Prostate gland (tissue), 2 donors: Measurements from ENCODE around the gene COL9A3. TPM values are rescaled to one million over a fixed set of nuclear protein-coding genes. Genes with fewer than 3 reads are reported as not detected.

Experiments used
- DNase-seq: peaks from one replicate; pipeline ENCODE4 v3.0.0-alpha.2; 2019; ENCODE audit warnings: low spot score
- H3K27ac ChIP-seq, 2 donors: fragments of 200-600 bp; sonication (generic); 2 replicates each; pipeline ENCODE4 v1.5.1; 2017 to 2019
- H3K27me3 ChIP-seq: fragments of 200-600 bp; sonication (generic); replicated peaks from 2 replicates; pipeline ENCODE4 v1.5.1; 2019; ENCODE audit not compliant: insufficient read depth
- H3K36me3 ChIP-seq, 2 donors: fragments of 200-600 bp; sonication (generic); 1 replicate in 1 of 2; 2 replicates in 1 of 2; pipeline versions ENCODE4 v1.5.1 to v1.8.1; 2017 to 2019
- H3K4me1 ChIP-seq: fragments of 200-600 bp; sonication (generic); replicated peaks from 2 replicates; pipeline ENCODE4 v1.5.1; 2019
- H3K4me3 ChIP-seq, 2 donors: fragments of 200-600 bp; sonication (generic); 2 replicates each; pipeline ENCODE4 v1.5.1; 2017 to 2019
- H3K9me3 ChIP-seq: fragments of 200-600 bp; sonication (generic); 2 replicates; pipeline ENCODE4 v1.5.1; 2017
- POLR2A ChIP-seq: fragments of 450-650 bp; IDR thresholded peaks from one replicate; pipeline ENCODE4 v1.6.1; 2016; ENCODE audit warnings: antibody characterized with exemption, mild to moderate bottlenecking
- POLR2AphosphoS5 ChIP-seq: sonication (generic); formaldehyde crosslinking; IDR thresholded peaks from one replicate; pipeline ENCODE4 v1.6.1; 2017; ENCODE audit warnings: antibody characterized with exemption
- WGBS: methylation state at CpG from one replicate; pipeline ENCODE4 v1.1.5; 2018; 5-methylcytosine and 5-hydroxymethylcytosine counted together
- intact Hi-C: fragments of 100-400 bp; cut with DNase I; formaldehyde crosslinking; loops from one replicate; pipeline ENCODE4 v1.14.2; 2022
- total RNA-seq, 2 donors: library from RNA; depleted of rRNA; stranded (reverse); fragments of >200 nt; gene quantifications; one replicate each; pipeline ENCODE4 v1.1.0, GENCODE V29; 2016
- TF ChIP-seq, protein P1 (sequence below), 4 experiments: fragments of 200-600 bp in 2 of 4; fragments of 450-650 bp in 2 of 4; sonication (generic) in 2 of 4; IDR thresholded peaks; 1 replicate in 3 of 4; 2 replicates in 1 of 4; pipeline ENCODE4 v1.5.1; 2016 to 2019; ENCODE audit warnings: antibody characterized with exemption in 4 of 4, mild to moderate bottlenecking in 2 of 4, moderate library complexity in 2 of 4

COL9A3 gene
- total RNA-seq, 2 donors from 2014 or later = 5.8 to 6.5 TPM

DNA sequence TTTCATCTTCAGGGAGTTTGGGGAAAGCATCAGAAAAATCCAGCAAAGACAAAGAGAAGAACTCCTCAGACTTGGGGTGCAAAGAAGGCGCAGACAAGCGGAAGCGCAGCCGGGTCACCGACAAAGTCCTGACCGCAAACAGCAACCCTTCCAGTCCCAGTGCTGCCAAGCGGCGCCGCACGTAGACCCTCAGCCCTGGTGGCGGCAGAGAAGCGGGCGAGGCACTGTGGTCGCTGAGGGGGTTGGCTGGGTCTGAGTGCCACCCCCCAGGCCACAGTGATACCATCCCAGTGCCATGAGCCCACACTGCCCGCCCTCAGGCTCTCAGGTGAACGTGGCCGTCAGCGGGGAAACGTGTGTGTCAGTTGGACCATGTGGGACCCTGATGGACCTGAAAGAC lies 17.4 kb upstream of the COL9A3 start:
- H3K4me3 ChIP-seq = no peak overlapping the region
- H3K36me3 ChIP-seq = peaks cover 4 to 7% of the 10 kb centered on the region in 2 donors
- WGBS = 94% methylated on average over 19 of the region's 19 CpGs
- H3K27ac ChIP-seq = no peak overlapping the region
- TF ChIP-seq, protein P1, sequence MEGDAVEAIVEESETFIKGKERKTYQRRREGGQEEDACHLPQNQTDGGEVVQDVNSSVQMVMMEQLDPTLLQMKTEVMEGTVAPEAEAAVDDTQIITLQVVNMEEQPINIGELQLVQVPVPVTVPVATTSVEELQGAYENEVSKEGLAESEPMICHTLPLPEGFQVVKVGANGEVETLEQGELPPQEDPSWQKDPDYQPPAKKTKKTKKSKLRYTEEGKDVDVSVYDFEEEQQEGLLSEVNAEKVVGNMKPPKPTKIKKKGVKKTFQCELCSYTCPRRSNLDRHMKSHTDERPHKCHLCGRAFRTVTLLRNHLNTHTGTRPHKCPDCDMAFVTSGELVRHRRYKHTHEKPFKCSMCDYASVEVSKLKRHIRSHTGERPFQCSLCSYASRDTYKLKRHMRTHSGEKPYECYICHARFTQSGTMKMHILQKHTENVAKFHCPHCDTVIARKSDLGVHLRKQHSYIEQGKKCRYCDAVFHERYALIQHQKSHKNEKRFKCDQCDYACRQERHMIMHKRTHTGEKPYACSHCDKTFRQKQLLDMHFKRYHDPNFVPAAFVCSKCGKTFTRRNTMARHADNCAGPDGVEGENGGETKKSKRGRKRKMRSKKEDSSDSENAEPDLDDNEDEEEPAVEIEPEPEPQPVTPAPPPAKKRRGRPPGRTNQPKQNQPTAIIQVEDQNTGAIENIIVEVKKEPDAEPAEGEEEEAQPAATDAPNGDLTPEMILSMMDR (IDR thresholded peaks at IDR 0.05) = no peak
- no peak for TF ChIP-seq POLR2AphosphoS5
- TF ChIP-seq POLR2A = no peak
- H3K27me3 ChIP-seq = no peaks in the 10 kb centered on the region
- no peaks in the 10 kb centered on the region for H3K9me3 ChIP-seq
- H3K4me1 ChIP-seq = peaks cover 9% of the 10 kb centered on the region
- intact Hi-C loops = loop anchor here (10.0 kb wide), 1 partner anchor 735 kb away; the partner anchor contains the start of gene TAF4
- DNase-seq = no peak

DNA sequence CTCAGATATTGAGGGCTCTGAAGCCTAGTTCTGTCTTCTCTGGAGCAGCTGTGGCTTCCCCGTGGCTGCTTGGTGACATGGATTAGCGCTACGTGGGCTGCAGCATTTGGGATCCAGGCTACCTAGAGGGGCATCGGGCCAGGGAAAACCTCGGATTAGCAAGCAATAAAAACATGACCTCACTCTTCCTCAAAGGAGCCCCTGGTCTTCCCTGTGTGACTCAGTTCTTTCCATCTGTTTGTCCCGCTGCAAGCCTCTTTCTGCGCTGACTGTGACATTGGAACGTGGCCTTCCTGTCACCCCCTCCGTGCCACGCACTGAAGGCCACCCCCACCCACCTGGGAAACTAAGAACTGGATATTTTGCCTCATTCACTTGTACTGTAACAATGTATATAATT lies 17.0 kb upstream of the COL9A3 start:
- H3K4me3 ChIP-seq = no peak overlapping the region
- no peaks in the 10 kb centered on the region for H3K27me3 ChIP-seq
- H3K9me3 ChIP-seq = no peaks in the 10 kb centered on the region
- no peak overlapping the region for H3K27ac ChIP-seq
- H3K4me1 ChIP-seq = peaks cover 9% of the 10 kb centered on the region
- TF ChIP-seq POLR2A (no peak), POLR2AphosphoS5 (no peak)
- TF ChIP-seq, protein P1 (IDR thresholded peaks at IDR 0.05) = no peak
- peaks cover 4 to 7% of the 10 kb centered on the region in 2 donors for H3K36me3 ChIP-seq
- intact Hi-C loops = loop anchor here (10.0 kb wide), 2 partner anchors 295 to 735 kb away; partner anchors contain the start of gene TAF4
- DNase-seq = no peak
- WGBS = 83% methylated on average over 10 of the region's 10 CpGs

DNA sequence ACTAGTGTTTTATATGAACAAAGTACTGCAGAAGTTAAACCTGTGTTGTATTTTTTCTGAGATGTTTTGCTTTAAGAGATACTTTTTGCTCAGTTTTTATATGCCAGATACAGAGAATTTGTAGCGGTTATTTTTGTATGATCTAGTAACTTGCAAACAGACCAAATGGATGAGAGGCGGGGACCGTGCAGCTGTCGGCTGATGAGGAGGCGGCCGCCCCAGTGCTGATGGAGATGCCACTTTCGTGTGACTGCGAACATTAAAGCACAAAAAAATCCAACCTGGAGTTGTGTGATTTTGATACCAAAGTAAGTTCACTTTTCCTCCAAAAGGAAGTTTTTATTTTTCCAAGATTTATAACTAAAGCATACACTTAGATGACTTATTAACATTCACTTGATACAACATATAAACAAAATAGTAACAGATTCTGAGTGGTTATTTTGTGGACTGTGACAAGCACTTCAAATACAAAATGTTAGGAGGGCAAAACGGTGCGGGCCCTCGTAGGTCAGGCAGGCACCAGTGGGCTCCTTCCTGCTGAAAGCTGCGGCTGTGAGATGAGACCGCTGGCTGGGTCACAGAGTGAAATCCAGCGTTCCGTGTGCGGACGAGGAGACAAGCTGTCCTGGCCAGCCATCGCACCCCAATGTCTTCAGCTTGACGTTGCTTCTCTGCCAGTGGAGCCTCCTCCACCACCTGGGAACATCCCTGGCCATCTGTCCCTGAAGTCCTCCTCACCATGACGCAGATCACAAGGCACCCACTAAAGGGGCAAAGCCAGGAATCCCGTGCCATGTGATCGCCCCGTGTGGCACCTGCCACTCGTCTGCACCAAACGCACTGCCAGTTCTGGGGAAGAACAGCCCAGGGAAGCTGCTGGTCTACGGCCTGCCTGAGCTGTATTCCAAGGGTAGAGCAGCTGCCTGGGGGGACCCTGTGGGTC lies 16.3 kb upstream of the COL9A3 start:
- Histone ChIP-seq H3K9me3 (no peaks in the 10 kb centered on the region), H3K27ac (no peak overlapping the region), H3K36me3 (peaks cover 4 to 7% of the 10 kb centered on the region in 2 donors), H3K4me1 (peaks cover 9% of the 10 kb centered on the region), H3K4me3 (no peak overlapping the region), H3K27me3 (no peaks in the 10 kb centered on the region)
- 85% methylated on average over 26 of the region's 26 CpGs for WGBS
- no peak for DNase-seq
- intact Hi-C loops = loop anchor here (10.0 kb wide), 1 partner anchor 296 kb away; no protein-coding TSS in a partner anchor
- TF ChIP-seq POLR2A (no peak), POLR2AphosphoS5 (no peak)
- TF ChIP-seq, protein P1 (IDR thresholded peaks at IDR 0.05) = no peak

DNA sequence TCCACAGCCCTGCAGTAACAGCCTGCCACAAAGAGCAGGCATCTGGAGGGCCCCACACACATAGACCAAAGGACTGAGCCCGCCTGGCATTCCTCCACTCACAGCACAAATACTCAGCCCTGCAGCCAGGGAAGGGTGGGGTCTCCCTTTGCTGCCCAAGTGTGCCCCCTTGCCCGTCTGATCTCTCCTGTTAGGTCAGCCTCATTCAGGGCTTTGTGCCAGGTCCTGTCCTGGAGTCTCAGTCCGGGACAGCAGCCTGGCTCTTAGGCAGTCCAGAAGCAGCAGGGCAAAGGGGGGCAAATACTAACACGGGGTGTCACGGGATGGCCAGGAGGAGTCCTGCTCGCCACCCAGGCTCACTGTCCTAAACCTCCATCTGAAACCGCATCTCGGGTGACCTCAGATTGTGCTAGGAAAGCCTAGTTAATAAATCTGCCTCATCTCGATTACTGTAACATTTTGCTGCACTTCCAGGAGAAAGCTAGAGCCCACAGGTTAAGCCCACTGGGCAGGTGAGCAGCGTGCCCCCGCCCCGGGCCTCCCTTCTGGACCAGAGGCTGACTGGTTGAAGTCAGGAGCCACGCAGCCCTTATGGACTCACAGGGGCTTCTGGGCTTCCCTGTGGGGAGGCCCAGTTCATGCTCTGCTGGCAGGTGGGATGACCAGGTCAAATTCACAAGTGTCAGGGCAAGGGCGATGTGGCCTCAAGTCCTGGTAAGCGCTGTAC lies 15.4 kb upstream of the COL9A3 start:
- TF ChIP-seq, protein P1 (IDR thresholded peaks at IDR 0.05) = no peak
- TF ChIP-seq POLR2AphosphoS5 (no peak), POLR2A (no peak)
- DNase-seq = no peak
- 82% methylated on average over 15 of the region's 15 CpGs for WGBS
- intact Hi-C loops = loop anchor here (10.0 kb wide), 1 partner anchor 297 kb away; no protein-coding TSS in a partner anchor
- H3K27ac ChIP-seq = no peak overlapping the region
- no peaks in the 10 kb centered on the region for H3K9me3 ChIP-seq
- peaks cover 9% of the 10 kb centered on the region for H3K4me1 ChIP-seq
- peaks cover 4 to 7% of the 10 kb centered on the region in 2 donors for H3K36me3 ChIP-seq
- H3K4me3 ChIP-seq = no peak overlapping the region
- H3K27me3 ChIP-seq = no peaks in the 10 kb centered on the region
